ENCODE results near the gene CAMP.

GRCh38 chr3:48190911-48191310 lies 32.4 kb upstream of the CAMP start:
- TF ChIP-seq, protein P1, sequence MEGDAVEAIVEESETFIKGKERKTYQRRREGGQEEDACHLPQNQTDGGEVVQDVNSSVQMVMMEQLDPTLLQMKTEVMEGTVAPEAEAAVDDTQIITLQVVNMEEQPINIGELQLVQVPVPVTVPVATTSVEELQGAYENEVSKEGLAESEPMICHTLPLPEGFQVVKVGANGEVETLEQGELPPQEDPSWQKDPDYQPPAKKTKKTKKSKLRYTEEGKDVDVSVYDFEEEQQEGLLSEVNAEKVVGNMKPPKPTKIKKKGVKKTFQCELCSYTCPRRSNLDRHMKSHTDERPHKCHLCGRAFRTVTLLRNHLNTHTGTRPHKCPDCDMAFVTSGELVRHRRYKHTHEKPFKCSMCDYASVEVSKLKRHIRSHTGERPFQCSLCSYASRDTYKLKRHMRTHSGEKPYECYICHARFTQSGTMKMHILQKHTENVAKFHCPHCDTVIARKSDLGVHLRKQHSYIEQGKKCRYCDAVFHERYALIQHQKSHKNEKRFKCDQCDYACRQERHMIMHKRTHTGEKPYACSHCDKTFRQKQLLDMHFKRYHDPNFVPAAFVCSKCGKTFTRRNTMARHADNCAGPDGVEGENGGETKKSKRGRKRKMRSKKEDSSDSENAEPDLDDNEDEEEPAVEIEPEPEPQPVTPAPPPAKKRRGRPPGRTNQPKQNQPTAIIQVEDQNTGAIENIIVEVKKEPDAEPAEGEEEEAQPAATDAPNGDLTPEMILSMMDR (IDR thresholded peaks at IDR 0.05): no peak
- no peak for TF ChIP-seq POLR2A (IDR thresholded peaks at IDR 0.05)

Data from body of pancreas (tissue), 4 donors.